GM18517 (cell line): Measurements from ENCODE around the gene GSX1.
"Not testable (repeated sequence)": the region's sequence is repeated elsewhere in the genome, so short reads cannot be mapped to it uniquely, and the experiment has no call there.

Experiments used
- ATAC-seq: cut with Tn5 transposase; IDR thresholded peaks from one replicate; pipeline ENCODE4 v1.9.1; 2021; ENCODE audit warnings: mild to moderate bottlenecking, moderate library complexity; ENCODE audit not compliant: unreplicated experiment

The GSX1 gene

DNA sequence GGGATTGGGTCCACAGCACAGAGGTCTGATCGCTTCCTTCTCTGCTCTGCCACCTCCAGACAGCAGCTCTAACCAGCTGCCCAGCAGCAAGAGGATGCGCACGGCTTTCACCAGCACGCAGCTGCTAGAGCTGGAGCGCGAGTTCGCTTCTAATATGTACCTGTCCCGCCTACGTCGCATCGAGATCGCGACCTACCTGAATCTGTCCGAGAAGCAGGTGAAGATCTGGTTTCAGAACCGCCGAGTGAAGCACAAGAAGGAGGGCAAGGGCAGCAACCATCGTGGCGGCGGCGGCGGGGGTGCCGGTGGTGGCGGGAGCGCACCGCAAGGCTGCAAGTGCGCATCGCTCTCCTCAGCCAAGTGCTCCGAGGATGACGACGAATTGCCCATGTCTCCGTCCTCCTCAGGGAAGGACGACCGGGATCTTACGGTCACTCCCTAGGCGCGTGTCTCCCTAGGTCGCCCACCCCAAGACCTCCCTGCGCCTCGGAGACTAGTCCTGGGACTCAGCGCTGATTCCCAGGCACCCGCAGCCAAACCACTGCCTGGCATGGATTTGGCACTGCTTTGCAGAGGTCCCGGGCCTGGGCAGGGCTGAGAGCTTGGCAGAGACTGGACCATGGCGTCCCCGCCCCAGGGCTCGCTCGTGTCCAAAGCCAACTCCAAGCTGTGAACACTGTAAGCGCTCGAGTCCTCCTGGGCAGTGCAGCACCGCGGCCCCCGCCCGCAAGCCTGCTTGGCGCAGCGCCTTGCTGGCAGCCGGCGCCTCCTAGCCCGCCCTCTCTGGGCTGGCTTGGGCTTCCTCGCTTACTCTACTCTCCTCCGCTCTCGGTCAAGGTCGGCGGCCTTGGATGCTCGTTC lies 1.5 kb downstream of the GSX1 start:
- no peak for ATAC-seq

GRCh38 chr13:27794368-27794691 lies 2.0 kb downstream of the GSX1 start:
- no peak for ATAC-seq

- no peak for ATAC-seq
Observed at GRCh38 chr13:27794921-27795717, 2.8 kb downstream of the GSX1 start.

GRCh38 chr13:27795718-27796019 lies 3.4 kb downstream of the GSX1 start:
- ATAC-seq = no peak

DNA sequence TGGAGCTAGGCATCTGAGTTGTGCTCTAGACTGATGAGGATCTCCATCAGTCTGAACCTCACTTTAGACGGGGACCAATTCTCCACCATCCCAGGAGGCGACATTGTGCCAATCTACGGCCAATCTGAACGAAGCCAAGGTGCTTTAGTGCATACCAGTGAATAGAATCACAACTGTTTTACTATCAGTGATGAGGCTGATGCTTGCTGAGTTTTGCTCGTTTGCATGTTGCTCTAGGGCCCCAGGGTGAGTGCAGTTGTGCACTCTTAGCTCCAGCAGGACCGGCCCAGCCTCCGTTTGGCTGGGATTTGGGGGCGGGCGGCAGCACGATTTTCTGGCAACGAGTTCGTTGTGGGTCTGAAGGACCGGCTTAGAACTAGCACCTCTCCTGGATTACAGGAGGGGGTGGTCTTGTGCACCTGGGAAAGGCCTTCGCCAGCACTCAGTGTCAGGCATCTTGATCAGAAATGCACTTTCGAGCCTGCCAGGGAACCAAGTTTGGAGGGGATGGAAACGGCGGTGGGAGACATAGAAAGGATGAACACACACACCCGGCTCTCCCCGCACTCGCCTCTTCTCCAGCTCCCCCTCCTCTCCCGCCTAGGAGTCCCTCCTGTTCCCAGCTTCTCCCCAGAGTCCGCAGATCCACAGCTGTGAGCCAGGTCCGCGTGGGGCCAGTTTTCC lies 4.4 kb downstream of the GSX1 start:
- ATAC-seq = no peak

- ATAC-seq = no peak
Observed at GRCh38 chr13:27797228-27797624, 4.9 kb downstream of the GSX1 start.

GRCh38 chr13:27806744-27807387 lies 14.6 kb downstream of the GSX1 start:
- no peak for ATAC-seq

- ATAC-seq = no peak
Observed at GRCh38 chr13:27808851-27809550, 16.7 kb downstream of the GSX1 start.

DNA sequence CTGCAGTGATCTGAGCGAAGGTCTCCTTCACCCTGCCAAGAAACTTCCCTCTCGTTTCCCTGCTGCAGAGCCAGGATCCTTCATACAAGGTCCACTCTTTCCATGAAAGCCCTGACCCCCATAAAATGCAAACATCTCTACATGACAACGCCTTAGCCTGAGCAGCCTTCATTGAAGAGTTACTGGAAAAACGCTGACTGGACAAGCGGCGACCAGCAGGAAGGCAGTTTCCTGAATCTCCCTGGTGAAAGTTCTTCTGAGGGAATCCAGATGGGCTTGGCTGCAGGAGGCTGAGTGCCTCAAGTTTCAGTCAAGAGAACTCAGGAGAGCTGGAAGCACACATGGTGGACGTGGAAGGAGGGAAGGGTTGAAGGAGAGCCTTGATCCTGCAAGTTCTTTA lies 17.7 kb downstream of the GSX1 start:
- no peak for ATAC-seq

DNA sequence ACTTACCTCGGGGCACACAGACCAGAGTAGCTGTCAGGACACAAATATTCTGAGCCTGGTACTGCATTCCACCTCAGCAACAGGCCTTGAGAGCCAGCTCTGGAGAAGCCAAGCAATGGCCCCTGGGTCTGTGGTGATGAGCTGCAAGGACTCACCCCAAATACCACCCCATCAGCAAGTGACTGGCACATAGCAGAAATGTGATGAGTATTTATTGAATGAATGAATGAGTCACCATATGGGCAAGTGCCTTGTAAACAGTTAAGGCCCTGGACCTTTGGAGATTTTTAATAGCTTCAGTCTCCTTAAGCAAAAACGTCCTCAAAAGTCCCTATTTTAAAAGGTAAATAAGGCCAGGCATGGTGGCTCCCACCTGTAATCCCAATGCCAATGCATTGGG lies 18.2 kb downstream of the GSX1 start:
- ATAC-seq = no peak

- ATAC-seq = no peak
Observed at GRCh38 chr13:27813826-27814225, 21.5 kb downstream of the GSX1 start.

DNA sequence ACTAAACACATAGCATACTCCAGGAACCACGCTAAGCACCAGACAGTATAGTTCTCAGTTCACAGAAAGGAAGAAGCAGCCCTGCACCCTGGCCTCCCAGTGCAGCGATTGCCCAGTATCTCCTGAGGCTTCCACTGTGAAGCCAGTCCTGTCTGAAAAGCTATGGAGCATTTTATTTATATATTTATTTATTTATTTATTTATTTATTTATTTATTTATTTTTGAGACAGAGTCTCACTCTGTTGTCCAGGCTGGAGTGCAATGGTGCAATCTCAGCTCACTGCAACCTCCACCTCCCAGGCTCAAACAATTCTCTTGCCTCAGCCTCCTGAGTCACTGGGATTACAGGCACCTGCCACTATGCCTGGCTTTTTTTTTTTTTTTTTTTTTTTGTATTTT lies 25.5 kb downstream of the GSX1 start:
- not testable (repeated sequence) for ATAC-seq

DNA sequence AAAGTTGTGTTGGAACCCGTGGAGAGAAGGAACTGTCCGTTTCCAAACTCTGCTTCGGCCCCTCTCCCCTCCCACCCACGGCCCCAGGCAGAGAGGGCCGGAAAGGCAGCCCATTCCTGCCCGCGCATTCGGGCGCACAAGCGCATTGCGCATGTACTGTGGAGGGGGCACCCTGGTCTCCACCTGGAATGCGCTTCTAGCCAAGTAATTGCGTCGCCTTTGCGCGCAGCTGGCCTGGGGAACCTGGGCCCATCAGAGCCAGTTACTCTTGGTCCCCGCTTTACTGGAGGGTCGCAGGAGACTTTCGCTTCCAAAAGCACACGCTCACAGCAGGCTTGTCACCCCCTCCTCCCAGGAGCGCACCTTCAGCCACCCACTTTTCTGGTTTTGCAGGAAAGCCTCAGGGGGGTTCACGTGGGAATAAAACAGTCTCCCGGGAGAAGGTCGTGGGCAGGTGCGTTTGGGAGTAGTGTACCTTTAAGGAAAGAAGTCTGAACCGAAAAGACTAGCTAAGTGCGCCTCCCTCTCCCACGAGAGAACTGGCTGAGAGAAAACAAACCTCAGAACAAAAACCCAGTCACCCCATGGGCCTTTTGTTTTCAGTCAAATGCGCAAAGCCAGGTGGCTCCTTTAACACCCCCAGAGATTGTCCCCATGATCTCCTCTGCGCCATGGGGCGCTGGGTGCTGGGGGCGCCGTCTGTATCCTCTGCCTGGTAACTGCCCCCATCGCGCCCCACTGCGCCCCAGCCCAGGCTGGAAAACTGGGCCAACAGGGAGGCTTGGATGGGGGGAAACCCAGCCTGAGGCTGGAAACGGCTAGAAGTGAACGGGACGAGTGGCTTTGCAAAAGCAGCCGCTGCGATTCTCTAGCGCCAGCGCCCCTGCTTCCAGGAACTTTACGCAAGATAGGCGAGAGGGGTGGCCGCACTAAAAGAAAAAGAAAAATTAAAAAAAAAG lies 28.5 kb downstream of the GSX1 start:
- ATAC-seq = no peak

DNA sequence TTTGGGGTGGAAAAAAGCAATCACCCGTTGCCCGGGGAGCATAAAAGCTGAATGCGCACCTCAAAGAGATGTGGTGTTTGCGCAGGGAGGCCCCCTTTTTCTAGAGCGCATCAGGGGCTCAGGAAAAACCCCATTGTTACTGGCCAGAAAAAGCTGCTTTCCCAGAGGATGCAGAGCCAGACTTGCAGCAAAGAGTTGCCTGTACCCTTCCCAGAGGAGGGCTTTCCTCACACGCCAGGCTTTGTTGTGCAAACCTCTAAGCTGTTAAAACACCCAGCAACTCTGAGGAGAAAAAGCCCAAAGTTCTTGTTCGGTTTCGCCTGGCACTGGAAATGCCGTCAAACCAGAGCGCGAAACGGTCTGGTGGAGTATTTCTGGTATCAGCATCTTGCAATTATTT lies 29.3 kb downstream of the GSX1 start:
- ATAC-seq = no peak

GRCh38 chr13:27822258-27822872 lies 30.1 kb downstream of the GSX1 start:
- no peak for ATAC-seq

GRCh38 chr13:27822873-27823311 lies 30.6 kb downstream of the GSX1 start:
- no peak for ATAC-seq

DNA sequence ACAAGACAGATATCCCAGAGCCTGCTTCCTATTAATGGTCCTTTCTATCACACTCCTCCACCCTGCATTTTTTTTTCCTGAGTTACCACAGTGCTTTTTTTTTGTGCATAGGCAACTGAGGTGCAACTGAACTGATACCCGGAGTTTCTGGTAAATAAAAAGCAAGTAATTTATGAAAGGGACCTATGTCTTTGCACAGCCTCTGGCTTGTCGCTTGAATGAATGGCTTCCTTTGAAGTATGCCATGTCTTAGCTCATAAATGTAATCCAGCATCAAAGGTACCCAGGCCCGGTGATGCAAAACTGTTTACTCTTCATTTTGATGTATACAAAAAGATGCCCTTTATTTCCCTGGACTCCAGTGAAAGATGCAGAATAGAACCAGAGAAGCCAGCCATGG lies 31.8 kb downstream of the GSX1 start:
- no peak for ATAC-seq

DNA sequence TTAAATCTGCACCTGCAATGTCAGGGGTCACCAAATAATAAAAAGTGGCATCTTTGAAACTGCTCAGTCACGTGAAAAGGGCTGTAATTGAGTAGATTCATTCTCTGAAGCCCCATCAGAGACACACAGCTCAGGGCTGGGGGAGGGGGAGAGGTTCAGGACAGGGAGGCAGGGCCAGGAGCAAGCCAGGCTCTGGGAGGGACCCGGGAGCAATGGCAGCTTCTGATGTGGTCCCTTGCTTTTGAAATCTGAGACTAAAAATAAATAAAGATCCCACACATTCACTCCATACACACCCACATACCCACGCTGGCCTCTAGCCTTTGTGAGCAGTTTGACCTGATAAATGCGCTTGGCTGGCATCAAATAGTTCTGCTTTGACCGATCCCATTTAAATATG lies 32.8 kb downstream of the GSX1 start:
- no peak for ATAC-seq
